Activated naive CD4-positive, alpha-beta T cell treated with anti-CD3 and anti-CD28 coated beads, Interleukin-2, amount 50 U/mL, for 16 hours (primary cell): ENCODE results near the gene MEF2C.

Experiments used
- DNase-seq: peaks from one replicate; pipeline ENCODE4 v3.0.0-alpha.2; 2020

MEF2C gene

DNA sequence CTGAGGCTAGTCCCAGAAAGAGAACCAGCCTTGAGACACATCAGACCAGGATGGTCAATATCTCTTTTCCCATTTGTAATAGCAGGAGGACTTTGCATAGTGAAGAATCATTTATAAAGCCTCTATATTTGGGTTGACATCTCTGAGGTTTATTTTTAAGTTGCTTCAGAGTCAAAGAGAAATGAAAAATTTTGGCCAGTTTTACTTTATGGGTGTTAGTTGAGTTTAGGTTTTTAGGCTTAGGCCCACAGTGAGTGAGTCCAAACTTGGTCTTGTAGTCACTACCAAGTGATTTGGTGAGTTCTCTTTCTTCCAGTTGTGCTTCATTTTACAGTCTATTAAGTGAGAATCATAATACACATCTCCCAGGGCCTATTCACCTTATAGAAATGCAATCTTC is 5.3 kb upstream of the MEF2C start:
- DNase-seq = no peak

DNA sequence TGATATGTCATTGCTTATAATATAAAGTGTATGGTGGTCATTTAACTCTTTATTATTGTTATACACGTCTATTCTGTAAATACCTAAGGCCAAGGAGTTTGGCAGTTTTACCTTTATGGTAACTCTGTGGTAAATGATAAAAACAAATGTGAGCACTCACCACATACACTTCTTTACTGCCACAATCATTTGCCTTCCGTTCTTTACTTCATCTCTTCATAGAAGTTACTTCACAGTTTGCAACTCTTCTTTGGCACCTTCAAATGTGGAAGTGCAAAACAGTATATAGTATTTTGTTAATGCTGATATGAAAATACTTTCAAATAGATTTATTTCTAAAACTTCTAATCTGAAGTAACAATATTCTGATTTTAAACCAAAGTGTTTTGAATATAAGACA is 4.4 kb upstream of the MEF2C start:
- no peak for DNase-seq

DNA sequence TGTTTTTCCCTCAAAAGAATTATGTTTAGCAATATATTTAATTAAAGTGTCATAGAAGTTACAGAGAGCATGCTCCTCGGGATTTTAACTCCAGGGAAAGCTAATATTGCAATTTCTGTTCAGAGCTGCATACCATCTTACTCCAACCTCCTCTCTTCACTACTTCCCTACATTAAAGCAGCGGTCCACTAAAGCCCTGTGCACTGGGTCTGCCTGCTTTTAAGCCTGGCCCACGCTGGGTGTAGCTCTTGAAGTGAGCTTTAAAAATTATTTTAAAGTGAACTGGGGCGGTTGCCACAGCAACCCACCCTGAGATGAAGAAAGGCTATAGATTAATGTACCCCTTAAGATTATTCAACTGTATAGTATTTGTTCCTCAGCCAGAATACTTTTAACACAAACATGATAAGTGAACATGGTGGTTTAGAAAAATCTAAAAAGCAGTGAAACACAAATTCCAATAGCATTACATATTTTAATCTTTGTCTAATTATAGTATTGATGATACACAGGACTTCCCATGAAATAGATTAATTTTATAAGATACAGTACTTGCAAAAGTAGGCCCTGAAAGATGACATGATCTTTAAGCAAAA is 3.9 kb upstream of the MEF2C start:
- no peak for DNase-seq

DNA sequence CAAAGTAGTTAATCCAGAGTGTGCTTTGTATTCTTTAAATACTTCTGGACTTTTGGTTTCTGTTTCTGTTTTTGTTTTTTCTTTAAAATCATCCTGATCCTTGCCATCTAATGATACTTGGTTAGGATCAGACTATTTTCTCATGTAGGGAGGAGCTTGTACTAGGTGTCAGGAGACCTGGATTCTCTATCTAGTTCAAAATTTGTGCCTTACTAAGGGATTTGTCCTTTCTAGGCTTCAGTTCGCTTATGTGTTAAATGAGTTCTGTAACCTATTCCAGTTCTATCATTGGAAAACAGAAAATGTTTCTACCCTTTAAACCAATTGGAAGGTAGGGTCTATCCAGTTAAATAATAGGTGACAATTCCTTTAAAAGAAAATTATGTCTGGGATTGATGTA is 3.3 kb upstream of the MEF2C start:
- DNase-seq = no peak

DNA sequence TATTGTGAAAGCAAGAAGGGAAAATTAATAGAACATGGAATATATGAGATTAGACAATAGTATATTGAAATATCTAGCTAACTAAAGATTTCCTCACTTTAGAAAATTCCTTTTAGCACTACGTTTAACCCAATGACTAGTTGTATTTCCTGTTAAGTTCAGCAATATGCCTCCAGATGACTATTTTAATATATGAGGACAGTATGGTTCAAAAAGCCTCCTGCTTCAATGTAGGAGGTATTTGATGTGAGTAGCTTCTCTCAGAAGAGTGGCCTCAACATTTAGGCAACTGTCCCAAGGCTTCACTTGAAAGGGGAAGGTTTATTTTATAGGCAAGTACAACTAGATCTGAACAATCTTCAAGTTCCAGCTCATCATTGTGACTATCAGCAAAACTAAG is 2.0 kb upstream of the MEF2C start:
- no peak for DNase-seq

DNA sequence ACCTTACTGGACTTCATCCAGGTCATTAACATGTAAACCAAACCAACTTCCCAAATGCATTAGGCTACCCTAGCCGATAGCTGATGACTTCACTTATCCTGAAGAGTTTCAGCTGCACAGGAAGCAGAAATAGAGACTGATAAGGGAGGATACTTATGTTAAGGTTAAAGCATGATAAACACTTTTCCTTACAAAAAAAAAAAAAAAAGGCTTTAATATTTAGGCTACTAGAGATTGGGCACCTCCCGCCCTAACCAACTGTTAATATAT is 1.6 kb upstream of the MEF2C start:
- DNase-seq = no peak

DNA sequence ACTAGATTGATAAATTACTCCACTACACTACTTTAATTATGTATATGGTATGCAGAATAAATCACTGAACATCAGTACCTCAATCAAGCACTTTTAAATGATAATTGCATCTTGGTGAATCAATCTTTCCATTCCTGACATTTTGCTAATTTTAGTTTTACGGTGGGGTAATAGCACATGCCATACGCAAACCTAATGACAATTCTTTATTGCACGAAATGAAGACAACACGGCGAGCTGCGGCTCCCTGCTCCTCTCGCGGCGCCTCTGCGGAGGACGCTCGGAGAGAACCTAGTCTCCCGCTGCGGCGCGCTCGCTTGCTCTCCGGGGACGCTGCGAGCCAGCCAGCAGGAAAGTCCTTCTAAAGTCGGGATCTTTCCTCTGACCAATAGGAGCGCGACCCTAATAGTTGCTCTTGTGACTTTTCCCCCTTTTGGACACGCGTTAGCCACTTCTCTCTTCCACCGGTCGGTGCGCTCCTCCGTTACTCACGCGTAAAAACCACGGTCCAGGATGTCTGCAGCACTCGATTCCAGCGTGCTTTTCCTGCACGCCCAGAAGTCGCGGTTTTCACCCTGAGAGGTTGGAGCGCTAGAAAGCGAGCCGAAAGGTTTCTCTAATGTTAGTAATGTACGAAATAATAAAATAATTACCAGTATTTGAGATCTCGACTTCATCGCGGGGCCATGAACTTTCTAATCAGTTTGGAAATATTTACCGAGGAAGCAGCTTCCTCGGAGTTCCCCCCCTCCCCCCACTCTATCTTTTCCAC is 1.0 kb upstream of the MEF2C start:
- DNase-seq = no peak

DNA sequence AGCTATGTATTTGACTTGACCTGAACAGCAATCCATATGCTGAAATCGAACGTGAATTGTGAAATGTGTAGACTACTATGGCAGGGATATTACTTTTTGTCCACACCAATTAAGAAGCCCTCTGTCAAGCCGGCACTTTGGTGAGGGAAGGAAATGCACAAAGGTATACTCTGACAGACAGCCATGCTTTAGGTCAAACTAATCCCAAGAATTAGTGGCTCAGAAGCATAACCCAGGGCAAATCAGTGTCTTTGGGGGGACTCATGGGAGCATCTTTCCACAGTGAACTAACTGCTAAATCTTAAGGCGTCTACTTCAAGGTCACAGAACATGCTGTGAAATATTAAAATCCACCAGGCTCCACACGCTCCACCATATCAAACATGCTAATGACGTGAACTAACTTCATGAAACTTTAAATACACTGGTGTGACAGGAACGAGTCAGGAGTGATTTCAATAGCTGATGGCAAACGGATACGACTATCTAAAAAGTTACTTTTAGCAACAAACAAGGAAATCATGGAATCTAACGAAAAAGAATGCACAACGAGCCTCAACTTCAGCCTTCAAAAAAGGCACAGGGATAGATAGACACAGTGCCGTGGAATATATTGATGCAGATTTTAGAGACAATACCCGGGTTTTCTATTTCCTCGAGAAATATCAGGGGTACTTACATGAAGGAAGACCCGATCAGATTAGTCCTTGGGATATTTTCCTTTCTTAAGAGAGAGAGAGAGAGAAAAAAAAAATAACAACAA is 527 bp downstream of the MEF2C start:
- DNase-seq = no peak

DNA sequence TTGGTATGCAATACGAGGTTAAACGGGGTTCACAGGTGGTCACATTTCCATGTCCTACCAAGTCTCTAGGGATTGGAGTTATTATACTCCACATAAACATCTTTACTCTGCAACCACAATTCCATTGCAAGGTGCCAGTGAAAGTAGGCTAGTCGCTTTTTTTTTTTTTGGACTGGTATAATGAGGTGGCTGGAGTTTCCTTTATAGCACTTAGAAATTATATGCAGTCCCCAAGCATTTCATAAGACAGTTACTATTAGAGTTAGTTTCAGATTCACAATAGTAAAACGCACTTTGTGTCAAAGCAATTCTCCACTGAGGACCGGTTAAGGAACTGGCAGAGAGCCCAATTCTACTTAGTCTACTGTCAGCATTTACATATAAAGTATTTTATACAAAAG is 1.4 kb downstream of the MEF2C start:
- no peak for DNase-seq

DNA sequence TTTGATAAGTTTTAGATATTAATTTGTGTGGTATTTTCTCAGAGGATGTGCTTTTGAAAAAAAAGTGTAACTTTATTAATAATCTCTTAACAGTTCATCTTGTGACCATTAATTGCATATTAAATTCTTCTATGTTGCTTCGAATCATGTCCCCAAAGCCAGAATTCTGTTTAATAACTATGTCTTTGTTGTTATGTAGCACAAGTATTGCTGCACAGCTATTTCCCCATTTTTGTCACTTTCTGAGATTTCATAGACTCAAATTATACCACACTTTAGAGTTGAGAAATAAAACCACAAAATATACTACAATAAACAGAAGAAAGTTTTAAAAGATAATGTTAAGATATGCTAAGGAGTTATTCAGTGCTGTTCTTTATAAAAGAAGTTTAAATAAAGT is 2.8 kb downstream of the MEF2C start:
- DNase-seq = no peak

DNA sequence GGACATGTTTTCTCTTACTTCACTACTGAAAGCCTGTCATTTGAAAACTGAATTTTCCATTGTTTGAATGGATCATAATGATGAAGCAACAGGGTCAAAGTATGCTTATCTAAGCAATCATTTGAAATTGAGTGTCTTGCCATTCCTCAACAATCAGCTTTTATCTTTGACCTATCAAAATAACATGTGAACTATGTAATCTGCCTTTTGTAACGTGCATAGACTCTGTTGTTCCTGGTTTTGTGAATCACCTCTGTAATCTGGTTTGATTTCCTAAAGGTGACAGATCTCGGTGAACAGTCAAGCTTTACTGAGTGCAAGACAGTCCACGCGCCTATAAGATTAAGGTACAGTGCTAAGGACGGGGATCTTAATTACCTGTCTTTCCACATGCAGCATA is 3.3 kb downstream of the MEF2C start:
- DNase-seq = no peak

DNA sequence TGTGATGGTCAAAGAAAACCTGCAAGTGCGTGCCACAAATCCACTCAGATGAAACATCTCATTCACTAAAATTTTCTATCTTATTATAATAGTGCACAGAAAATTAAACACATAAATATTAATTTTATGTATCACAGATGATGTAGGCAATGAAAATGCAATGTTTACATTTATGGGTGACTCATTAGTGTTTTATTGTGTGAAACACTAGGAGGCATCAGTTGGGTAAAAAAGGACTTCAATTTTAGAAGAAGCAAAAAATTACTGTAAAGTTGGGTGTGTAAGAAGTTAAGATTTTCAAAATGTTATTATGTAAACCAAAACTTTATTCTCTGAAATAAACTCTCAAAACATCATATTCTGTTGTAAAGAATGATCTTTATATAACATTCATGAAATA is 4.0 kb downstream of the MEF2C start:
- no peak for DNase-seq

DNA sequence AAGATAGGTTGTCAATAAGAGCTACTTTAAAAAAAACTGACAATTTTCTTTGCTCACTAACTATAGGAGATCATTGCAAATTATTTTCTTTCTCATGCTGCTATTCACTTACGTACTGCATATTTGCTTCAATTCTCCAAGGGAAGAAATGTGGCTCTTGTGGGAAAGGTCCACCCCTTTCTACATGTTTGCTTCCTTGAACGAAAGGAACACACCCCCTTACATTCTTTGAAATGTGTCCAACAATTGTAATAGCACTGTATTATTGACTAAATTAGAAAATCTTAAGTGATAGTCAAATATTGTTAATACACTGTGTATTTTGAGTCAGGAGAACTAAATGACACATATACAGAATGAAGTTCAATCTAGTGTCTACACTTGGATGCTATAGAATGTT is 5.2 kb downstream of the MEF2C start:
- no peak for DNase-seq

DNA sequence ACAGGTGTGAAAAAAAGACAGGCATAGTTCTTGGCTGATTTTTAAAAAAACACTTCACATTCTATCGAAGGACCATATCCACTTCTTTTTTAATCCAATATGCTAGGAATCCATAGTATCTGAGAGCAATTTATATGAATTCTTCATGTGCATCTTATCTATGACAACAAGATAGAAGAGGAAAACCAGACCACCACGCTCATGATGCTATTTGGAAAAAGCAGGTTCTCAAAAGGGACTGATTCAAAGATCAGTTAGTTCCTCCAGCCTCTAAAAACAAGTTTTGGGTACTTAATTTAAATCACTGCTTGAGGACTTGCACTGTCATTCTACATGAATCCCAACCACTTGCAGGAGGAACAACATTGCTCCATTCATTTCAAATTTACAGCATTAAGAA is 6.3 kb downstream of the MEF2C start:
- no peak for DNase-seq

DNA sequence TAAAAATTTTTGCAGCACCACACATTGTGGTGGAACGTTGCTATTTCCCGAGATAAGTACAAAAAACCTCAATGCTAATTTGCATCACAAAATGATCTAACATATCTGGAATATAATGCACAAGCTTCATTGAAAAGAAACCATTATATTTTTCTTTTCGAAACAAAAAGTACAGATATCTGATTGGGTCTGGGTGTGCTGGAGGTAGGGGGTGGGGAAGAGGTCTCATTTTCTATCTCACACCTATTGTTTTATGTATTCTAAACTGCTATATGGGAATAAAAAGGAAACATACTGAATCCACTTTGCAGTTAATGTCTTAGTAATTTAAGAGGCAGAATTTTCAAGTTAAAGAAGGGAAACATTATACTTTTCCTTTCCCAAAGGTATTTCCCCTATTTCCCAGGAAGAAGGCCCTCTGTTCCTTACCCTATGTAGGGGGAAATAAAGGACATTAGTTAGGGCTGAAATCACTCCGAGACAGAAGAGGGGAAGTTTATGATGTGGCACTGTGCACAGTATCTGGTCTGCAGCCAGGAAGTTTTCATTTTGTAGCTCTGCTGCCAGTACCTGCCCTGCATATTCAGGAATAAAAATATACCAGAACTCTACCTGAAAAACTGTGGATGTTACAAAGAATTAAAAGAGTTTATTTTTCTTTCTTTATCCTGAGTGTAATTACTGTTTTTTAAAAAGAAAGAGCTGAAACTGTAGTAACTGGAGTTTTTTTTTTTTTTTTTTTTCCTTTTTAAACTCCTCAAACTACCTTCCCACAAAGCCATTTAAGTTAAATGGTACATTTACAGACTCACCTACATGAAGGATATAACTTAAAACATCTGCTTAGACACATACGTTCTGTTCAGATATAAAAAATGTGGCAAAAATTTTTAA is 7.4 kb downstream of the MEF2C start:
- no peak for DNase-seq

DNA sequence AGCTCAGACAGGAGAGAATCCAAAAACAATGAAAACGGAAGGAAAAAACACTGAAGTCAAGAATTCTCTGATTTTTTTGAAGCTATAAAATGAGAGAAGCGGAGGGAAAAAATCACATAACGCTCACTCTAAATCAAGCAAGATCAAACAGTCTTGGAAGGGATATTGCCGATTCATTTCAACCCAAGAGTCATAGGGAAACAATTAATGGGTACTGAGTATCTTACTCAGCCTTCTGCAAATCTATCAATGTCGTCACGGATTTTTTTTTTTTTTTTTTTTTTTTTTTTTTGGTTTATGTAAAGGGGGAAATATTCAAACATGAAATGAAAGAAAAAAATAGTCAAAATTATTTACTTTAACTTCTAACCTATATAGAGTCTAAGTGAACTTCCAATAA is 9.5 kb downstream of the MEF2C start:
- DNase-seq = no peak

DNA sequence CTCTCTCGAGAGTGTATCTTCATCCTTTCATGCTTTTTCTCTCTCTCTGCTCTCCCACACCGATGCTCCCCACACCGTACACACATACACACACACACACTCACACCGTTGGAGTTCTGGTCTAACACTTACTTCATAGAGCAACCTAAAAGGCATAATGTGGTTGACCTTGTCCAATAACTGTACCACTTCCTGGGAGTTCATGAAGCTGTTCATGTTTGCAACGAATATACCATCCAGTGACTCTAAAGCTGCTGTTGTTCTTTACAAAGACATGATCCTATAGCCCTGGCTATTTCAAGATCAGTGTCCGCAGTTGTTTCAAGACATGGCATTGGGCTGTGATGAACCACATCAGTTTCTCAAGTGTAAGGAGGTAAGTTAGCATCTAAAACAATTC is 10.0 kb downstream of the MEF2C start:
- DNase-seq = no peak

DNA sequence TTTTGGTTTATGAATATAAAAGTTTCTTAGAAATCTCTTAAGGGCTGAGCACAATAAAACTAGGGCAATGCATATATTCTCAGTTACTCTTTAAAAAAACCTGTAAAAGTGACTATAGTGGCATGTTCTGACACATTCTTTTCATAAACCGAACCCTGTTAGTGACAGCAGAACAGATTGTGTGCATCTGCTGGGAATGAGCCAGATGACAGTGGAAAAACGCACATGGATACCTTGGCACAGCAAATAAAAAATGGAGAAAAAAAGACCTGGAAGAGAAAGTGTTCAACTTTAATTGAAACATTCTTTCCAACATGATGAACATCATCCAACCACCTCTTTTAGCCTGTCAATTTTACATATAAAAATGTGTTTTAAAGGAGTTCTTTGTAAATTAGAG is 12.7 kb downstream of the MEF2C start:
- no peak for DNase-seq

DNA sequence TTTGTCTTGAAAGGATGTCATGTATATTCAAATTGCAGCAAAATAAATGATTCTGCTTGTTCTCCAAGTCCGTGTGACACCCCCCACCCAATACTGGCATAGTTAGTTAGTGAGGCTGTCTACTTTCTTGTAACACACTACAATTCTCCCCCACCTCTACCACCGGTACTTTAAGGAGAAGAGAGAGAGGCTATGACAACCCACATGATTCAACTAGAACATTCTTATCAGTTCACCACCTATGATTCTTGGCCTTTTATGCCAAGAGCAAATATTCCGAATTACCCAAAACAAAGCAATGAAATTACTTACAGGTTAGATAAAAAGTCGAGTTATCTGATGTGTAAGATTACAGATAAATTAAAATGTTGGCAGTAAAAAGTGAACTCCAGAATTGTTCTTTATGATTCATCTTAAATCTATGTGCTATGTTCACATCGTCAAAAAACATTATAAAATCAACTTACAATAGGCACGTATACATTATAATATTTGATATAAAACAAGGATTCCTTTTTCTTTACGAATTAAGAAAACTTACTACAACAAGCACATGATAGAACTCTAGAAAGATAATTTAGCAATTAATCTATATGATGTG is 14.4 kb downstream of the MEF2C start:
- DNase-seq = no peak

DNA sequence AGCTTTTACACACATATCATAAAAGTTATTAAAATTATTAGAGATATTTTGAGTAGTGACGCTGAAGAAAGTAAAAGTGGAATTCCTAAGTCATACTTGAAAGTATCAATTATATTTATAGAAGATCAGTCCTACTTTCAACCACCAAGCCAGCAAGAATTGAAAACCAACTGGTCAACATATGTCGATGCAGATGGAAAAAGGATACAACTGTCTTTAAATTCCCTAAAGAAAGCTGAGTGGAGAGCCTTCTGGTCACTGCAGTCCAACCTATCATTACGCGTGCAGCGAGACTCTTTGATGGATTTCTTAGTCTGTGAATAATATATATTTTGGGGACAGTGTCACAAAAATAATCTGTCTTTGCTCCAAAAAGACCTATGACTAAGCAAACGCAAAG is 15.3 kb downstream of the MEF2C start:
- no peak for DNase-seq

DNA sequence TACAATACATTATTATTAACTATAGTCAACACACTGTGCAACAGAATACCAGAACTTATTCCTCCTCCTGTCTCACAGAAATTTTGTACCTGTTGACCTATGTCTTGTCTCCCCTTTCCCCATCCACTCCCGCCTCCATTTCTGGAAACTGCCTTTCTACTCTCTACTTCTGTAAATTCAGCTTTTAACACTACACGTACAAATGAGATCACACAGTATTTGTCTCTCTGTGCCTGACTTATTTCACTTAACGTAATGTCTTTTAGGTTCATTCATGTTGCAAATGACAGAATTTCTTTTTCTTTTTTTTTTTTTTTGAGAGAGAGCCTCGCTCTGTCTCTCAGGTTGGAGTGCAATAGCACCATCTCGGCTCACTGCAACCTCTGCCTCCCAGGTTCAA is 19.5 kb downstream of the MEF2C start:
- no peak for DNase-seq

DNA sequence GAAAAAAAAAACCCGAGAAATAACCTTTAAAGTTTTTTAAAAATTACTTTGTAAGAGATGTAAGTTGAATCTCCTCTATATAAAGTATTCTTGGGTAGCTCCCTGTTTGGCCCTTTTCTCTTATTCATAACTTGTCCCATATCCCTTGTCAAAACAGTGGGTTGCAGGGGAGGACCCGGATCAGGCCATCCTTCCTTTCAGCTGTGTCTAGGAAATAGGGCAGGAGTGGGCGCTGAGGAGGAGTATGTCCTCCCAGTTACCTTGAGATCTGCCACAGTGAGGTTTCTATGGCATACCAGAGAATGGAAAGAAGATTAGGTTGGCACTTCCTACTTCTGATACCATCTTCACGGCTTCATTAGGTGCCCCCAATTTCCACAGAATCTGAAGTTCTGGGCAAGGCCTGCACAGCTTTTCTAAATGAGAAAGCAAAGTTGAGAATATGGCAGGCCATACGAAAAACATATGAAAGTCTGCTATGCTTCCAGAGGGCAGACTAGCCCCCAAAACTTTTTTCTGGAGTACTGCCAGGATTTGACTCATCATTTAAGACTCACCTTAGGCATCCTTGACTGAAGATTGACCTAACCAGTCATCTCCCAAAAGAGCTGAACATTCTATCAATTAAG is 20.3 kb downstream of the MEF2C start:
- DNase-seq = no peak

DNA sequence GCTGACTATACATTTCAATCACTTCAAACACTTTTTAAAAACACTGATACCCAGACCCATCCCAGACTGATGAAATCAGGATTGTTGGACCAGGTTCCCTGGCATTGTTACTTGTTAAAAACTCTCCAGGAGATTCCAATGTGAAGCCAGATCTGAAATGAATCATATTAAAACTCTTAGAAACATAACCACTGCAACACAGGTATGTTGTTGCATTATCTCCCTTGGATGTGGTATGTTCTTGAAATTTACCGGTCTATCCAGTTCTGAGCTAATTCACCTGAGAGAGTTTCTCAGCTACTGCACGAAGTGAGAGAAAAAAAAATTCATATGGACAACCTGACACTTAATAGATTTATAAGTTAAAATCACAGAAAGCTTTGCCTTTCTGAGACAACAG is 21.8 kb downstream of the MEF2C start:
- DNase-seq = no peak
